ENCODE measurements around the gene KCNMA1.

DNA sequence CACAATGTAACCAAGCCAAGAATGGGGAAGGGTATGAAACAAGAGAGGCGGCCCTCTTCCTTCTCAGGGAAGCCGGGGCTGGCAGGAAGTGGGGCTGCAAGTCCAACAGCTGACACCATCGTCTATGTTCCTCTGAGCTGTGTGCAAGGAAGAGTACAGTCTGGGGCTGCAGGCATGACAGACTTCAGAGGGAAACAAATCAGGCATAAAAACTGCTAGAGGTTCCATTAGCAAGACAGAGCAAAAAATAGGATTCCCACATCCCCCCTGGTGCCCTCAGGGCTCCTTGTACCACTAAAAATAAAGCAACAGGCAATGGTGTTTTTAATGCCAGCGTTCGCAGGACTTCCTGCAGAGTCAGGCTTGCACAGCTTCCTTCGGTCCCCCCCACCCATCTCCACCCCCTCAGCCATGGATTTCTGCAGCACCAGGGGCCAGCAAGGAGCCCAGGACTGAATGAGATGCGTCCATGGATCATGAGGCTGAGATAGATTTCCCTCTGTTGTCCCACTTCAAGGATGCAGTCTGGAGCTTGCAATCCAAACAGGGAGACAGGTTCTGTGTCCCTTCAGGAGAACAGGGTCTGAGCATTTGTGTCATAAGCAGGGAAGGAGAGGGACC is 34.6 kb downstream of the KCNMA1 start:
- no peak for TF ChIP-seq CTCF (conservative IDR thresholded peaks at IDR 0.05; ENCODE audit: low read depth, low read length)
- no peak for TF ChIP-seq EZH2 (IDR thresholded peaks at IDR 0.05; ENCODE audit: low read length, unreplicated experiment)
- no peak for TF ChIP-seq EZH2phosphoT487 (IDR thresholded peaks at IDR 0.05; ENCODE audit: borderline replicate concordance, low read length)

Measured in PC-3 (cell line).